Heart right ventricle (tissue), 16 donors: ENCODE results near the gene ASMTL. TPM values are rescaled to one million over a fixed set of nuclear protein-coding genes. Genes with fewer than 3 reads are reported as not detected.
"Not testable (repeated sequence)": the region's sequence is repeated elsewhere in the genome, so short reads cannot be mapped to it uniquely, and the experiment has no call there.

Source experiments
- ATAC-seq, 8 donors: fragments of 200-7000 bp; cut with Tn5 transposase; one replicate each; pipeline ENCODE4 v1.9.1; 2020; ENCODE audit warnings: mild to moderate bottlenecking in 8 of 8, moderate library complexity in 8 of 8, moderate number of reproducible peaks in 1 of 8
- DNase-seq, 2 donors: peaks; one replicate each; pipeline ENCODE4 v3.0.0-alpha.2; 2020
- H3K27ac ChIP-seq, 10 donors: fragments of 200-600 bp; sonication (generic) in 2 of 10; one replicate each; pipeline versions ENCODE4 v1.5.0 to v1.8.0; 2020 to 2022; ENCODE audit warnings: mild to moderate bottlenecking in 3 of 10
- H3K27me3 ChIP-seq, 7 donors: fragments of 200-600 bp; one replicate each; pipeline ENCODE4 v1.8.0; 2021 to 2022; ENCODE audit warnings: mild to moderate bottlenecking in 2 of 7
- H3K36me3 ChIP-seq, 9 donors: fragments of 200-600 bp; sonication (generic) in 1 of 9; one replicate each; pipeline versions ENCODE4 v1.5.0 to v1.8.0; 2020 to 2022; ENCODE audit warnings: mild to moderate bottlenecking in 2 of 9
- H3K4me1 ChIP-seq, 9 donors: fragments of 200-600 bp; sonication (generic) in 1 of 9; one replicate each; pipeline versions ENCODE4 v1.5.0 to v1.8.0; 2020 to 2022; ENCODE audit warnings: mild to moderate bottlenecking in 4 of 9
- H3K4me3 ChIP-seq, 10 donors: fragments of 200-600 bp; sonication (generic) in 2 of 10; one replicate each; pipeline versions ENCODE4 v1.5.0 to v1.8.0; 2020 to 2022; ENCODE audit warnings: mild to moderate bottlenecking in 7 of 10, moderate library complexity in 2 of 10
- H3K9me3 ChIP-seq, 11 donors: fragments of 200-600 bp in 10 of 11; sonication (generic) in 2 of 11; one replicate each; pipeline versions ENCODE4 v1.5.0 to v1.8.0; 2013 to 2022; ENCODE audit warnings: mild to moderate bottlenecking in 2 of 11, control low read depth in 1 of 11, moderate library complexity in 1 of 11
- WGBS, 2 donors: extraction: QIAGEN DNeasy Blood & Tissue Kit; methylation state at CpG; one replicate each; pipeline ENCODE4 v1.1.7; 2013; ENCODE audit warnings: inconsistent platforms in 1 of 2; 5-methylcytosine and 5-hydroxymethylcytosine counted together
- intact Hi-C, 10 donors: fragments of 100-400 bp; cut with DNase I; formaldehyde crosslinking; loops; one replicate each; pipeline versions ENCODE4 v1.11.1 to v1.14.2; 2022
- polyA plus RNA-seq, 2 donors: library from polyadenylated mRNA; stranded (reverse); fragments of 200-250 nt; gene quantifications; one replicate each; pipeline ENCODE4 v1.2.3, GENCODE V29; 2013
- total RNA-seq, 10 donors: library from RNA; stranded (reverse); fragmentation: NEBNext Ultra II Directional in 3 of 10; extraction: Animal tissue kit (Norgen Biotek cat#: 25700) in 3 of 10; gene quantifications; one replicate each; pipeline versions ENCODE4 v1.2.1 to v1.2.4, GENCODE V29; 2021 to 2023
- TF ChIP-seq, protein P1 (sequence below), 9 donors: fragments of 200-600 bp; sonication (generic) in 2 of 9; IDR thresholded peaks; one replicate each; pipeline versions ENCODE4 v1.5.0 to v1.8.0; 2021 to 2022; ENCODE audit warnings: antibody characterized with exemption in 9 of 9, mild to moderate bottlenecking in 5 of 9, moderate library complexity in 1 of 9
- donor health status: Arrhythmogenic right ventricular cardiomyopathy.
- donor health status: ischemic (EF 13 %, LVEDD 7.1; RV severe dilation, severe dysfunction).
- donor health status: healthy with polysubstance abuse.
- donor health status: DM: no; HTN: yes; CAD: no.
- donor health status: DM: no; HTN: no; CAD: no.
- donor health status: ischemic (EF 25% LVEDD 6.9; RV normal size, moderate dysfunction).
- donor health status: ischemic (EF 25% LVEDD 5.7; RV mildly dilated, moderate dysfunction).
- donor health status: healthy.
- donor health status: DM: yes; HTN: yes; CAD: no.
- donor health status: Ischemic cardiomyopathy.
- donor health status: ischemic (EF 35%, LVEDD 5.7; RV mildly dilated, moderate dysfunction).
- donor health status: nonischemic (EF 11% LVEDD 7.7; RV severe dilation, severe dysfunction).
- donor health status: DM: yes; HTN: yes; CAD: no.
- donor health status: PGD.
- donor health status: ischemic (EF 29% LVEDD 5.4; RV normal size, mild dysfunction).
- donor health status: nonischemic (EF 23%, LVEDD 6.1; RV moderate dilation, normal function).

ASMTL gene
- total and polyA plus RNA-seq, 12 donors, result 16.6 to 50.6 (median 38.3) TPM

DNA sequence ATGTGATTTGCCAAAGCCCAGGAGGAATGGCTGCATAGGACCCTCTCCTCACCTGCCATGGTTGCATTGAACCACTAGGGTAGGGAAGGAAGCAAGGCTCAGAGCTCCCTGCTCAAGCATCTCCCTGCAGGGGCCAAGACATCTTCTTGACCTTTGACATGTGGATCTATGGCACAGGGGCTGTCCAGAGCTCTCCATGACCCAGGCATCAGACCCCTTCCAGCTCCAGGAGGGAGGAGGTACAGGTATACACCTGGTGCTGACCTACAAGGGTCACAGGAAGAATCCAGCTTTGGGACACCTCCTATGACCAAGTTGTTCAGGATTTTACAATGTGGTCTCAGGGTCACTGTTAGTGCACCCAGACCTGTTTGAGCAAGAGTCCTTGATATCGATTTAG, 23.2 kb upstream of the ASMTL start:
- TF ChIP-seq, protein P1, sequence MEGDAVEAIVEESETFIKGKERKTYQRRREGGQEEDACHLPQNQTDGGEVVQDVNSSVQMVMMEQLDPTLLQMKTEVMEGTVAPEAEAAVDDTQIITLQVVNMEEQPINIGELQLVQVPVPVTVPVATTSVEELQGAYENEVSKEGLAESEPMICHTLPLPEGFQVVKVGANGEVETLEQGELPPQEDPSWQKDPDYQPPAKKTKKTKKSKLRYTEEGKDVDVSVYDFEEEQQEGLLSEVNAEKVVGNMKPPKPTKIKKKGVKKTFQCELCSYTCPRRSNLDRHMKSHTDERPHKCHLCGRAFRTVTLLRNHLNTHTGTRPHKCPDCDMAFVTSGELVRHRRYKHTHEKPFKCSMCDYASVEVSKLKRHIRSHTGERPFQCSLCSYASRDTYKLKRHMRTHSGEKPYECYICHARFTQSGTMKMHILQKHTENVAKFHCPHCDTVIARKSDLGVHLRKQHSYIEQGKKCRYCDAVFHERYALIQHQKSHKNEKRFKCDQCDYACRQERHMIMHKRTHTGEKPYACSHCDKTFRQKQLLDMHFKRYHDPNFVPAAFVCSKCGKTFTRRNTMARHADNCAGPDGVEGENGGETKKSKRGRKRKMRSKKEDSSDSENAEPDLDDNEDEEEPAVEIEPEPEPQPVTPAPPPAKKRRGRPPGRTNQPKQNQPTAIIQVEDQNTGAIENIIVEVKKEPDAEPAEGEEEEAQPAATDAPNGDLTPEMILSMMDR (IDR thresholded peaks at IDR 0.05), result no peak
- DNase-seq (no peak), ATAC-seq (no peak)
- Histone ChIP-seq H3K27me3 (no peaks in the 10 kb centered on the region), H3K27ac (no peak overlapping the region), H3K4me1 (peaks cover 0 to 22% (median 0%) of the 10 kb centered on the region in 9 donors), H3K9me3 (peaks cover 0 to 24% (median 3%) of the 10 kb centered on the region in 11 donors), H3K36me3 (no peaks in the 10 kb centered on the region), H3K4me3 (no peak overlapping the region)
- 98 to 100% methylated on average over 1 of the region's 1 CpG for WGBS, 2 donors
- intact Hi-C loops, result no loop called here

DNA sequence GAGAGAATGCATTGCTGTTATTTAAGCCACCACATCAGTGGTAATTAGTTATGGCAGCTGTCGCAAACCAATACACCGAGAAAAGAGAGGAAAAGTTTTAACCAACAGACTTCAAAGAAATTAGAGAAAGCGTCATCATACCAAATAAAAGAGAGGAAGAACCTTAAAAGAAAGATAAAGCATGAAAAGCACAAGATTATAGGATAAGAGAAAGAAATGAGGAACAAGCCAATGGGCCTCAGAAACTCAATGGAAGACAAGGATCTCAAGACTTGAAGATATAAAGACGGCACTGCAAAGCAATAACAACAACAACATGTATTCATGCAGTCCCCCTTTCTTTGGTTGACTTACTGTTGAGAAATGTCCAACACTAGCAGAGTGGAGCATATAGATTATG, 22.8 kb upstream of the ASMTL start:
- H3K9me3 ChIP-seq, result peaks cover 0 to 22% (median 3%) of the 10 kb centered on the region in 11 donors
- H3K27ac ChIP-seq, result no peak overlapping the region
- TF ChIP-seq, protein P1 (IDR thresholded peaks at IDR 0.05), result no peak
- WGBS, 2 donors, result 94 to 96% methylated on average over 4 of the region's 4 CpGs
- H3K27me3 ChIP-seq, result peaks cover 0 to 2% (median 0%) of the 10 kb centered on the region in 7 donors
- H3K4me3 ChIP-seq, result no peak overlapping the region
- ATAC-seq (no peak), DNase-seq (no peak)
- intact Hi-C loops, result no loop called here
- no peaks in the 10 kb centered on the region for H3K36me3 ChIP-seq
- peaks cover 0 to 18% (median 0%) of the 10 kb centered on the region in 9 donors for H3K4me1 ChIP-seq

DNA sequence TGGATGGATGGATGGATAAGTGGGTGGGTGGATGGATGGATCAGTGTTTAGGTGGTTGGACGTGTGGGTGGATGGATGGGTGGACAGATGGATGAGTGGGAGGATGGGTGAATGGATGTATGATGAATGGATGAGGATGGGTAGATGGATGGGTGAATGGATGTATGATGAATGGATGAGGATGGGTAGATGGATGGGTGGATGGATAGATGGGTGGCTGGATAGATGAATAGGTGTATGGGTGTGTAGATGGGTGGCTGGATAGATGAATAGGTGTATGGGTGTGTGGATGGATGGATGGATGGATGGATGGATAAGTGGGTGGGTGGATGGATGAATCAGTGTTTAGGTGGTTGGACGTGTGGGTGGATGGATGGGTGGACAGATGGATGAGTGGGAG, 21.9 kb upstream of the ASMTL start:
- H3K27me3 ChIP-seq, ATAC-seq, intact Hi-C loops, H3K27ac ChIP-seq, H3K36me3 ChIP-seq, DNase-seq, H3K4me3 ChIP-seq: not testable (repeated sequence)
- 70 to 77% methylated on average over 2 of the region's 2 CpGs for WGBS, 2 donors
- Histone ChIP-seq H3K4me1 (peaks cover 0 to 10% (median 0%) of the 10 kb centered on the region in 9 donors), H3K9me3 (peaks cover 0 to 13% (median 2%) of the 10 kb centered on the region in 11 donors)

DNA sequence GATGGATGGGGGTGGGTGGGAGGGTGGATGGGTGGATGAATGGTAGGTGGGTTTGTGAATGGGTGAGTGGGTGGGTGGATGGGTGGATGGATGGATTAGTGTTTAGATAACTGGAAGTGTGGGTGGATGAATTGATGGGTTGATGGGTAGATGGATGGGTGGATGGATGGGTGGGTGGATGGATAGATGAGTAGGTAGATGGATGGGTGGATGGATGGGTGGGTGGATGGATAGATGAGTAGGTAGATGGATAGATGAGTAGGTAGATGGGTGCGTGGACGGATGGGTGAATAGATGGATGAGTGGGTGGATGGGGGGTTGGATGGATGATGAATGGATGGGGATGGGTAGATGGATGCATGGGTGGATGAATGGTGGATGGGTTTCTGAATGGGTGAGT, 20.3 kb upstream of the ASMTL start:
- intact Hi-C loops, result no loop called here
- ATAC-seq (no peak), DNase-seq (peak in 1 of 2 donors; percentile 1)
- no peaks in the 10 kb centered on the region for H3K36me3 ChIP-seq
- H3K4me1 ChIP-seq, result peaks cover 0 to 15% (median 0%) of the 10 kb centered on the region in 9 donors
- H3K9me3 ChIP-seq, result peaks cover 0 to 4% (median 0%) of the 10 kb centered on the region in 11 donors
- TF ChIP-seq, protein P1 (IDR thresholded peaks at IDR 0.05), result no peak
- peaks cover 0 to 19% (median 2%) of the 10 kb centered on the region in 7 donors for H3K27me3 ChIP-seq
- H3K4me3 ChIP-seq, result no peak overlapping the region
- 87 to 93% methylated on average over 2 of the region's 2 CpGs for WGBS, 2 donors
- H3K27ac ChIP-seq, result no peak overlapping the region

DNA sequence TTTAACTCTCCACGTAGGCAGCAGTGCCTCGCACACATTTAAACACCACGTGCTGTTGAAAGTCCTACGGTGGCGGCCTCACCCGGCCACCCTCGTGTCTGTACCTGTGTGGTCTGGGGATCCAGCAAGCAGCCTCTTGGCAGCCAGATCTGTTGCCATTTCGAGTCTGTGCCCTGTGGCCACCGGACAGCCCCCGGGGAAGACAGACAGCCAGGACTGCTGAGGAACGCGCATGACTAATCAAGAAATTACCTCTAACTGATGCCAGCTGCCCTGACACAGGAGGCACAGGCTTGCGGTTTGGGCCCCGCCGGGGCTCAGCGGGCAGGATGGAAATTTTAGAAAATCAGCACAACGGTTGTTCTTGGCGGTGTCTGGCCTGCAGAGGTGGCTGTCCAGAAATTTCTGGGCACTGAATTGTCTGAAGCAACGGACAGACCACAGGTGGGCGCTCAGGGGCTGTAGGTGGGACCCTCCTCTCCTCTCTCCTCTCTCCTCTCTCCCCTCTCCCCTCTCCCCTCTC, 15.6 kb upstream of the ASMTL start:
- Histone ChIP-seq H3K27ac (peak overlapping the region in 1 of 10 donors; percentile 77), H3K36me3 (peaks cover 0 to 21% (median 0%) of the 10 kb centered on the region in 9 donors), H3K27me3 (peaks cover 0 to 43% (median 13%) of the 10 kb centered on the region in 7 donors), H3K9me3 (no peaks in the 10 kb centered on the region), H3K4me1 (peaks cover 0 to 41% (median 3%) of the 10 kb centered on the region in 9 donors), H3K4me3 (no peak overlapping the region)
- WGBS, 2 donors, result 75 to 76% methylated on average over 20 of the region's 20 CpGs
- peak in 1 of 2 donors; percentile 3 for DNase-seq
- TF ChIP-seq, protein P1 (IDR thresholded peaks at IDR 0.05), result no peak
- ATAC-seq, result no peak
- intact Hi-C loops, result no loop called here
